BLaER1 (cell line): ENCODE results near the gene TNS3.
"Not testable (repeated sequence)": the region's sequence is repeated elsewhere in the genome, so short reads cannot be mapped to it uniquely, and the experiment has no call there.

Experiments used
- H3K27ac ChIP-seq: shearing (Covaris generic); formaldehyde crosslinking; 2 replicates; pipeline ENCODE4 v1.8.1; 2022
- H3K27me3 ChIP-seq: shearing (Covaris generic); formaldehyde crosslinking; 2 replicates; pipeline ENCODE4 v1.8.1; 2022
- H3K36me3 ChIP-seq: shearing (Covaris generic); formaldehyde crosslinking; 2 replicates; pipeline ENCODE4 v1.8.1; 2022
- H3K4me1 ChIP-seq: shearing (Covaris generic); formaldehyde crosslinking; 2 replicates; pipeline ENCODE4 v1.8.1; 2022
- H3K4me2 ChIP-seq: shearing (Covaris generic); formaldehyde crosslinking; 2 replicates; pipeline ENCODE4 v1.8.1; 2022
- H3K4me3 ChIP-seq: shearing (Covaris generic); formaldehyde crosslinking; 2 replicates; pipeline ENCODE4 v1.8.1; 2022
- H3K9ac ChIP-seq: shearing (Covaris generic); formaldehyde crosslinking; 2 replicates; pipeline ENCODE4 v1.8.1; 2022
- H3K9me3 ChIP-seq: shearing (Covaris generic); formaldehyde crosslinking; 2 replicates; pipeline ENCODE4 v1.8.1; 2022
- H4K20me1 ChIP-seq: shearing (Covaris generic); formaldehyde crosslinking; 2 replicates; pipeline ENCODE4 v1.8.1; 2022
- Cebpa-rat ChIP-seq: shearing (Covaris generic); IDR thresholded peaks from 2 replicates; pipeline ENCODE4 v1.8.1; 2022

Gene TNS3

DNA sequence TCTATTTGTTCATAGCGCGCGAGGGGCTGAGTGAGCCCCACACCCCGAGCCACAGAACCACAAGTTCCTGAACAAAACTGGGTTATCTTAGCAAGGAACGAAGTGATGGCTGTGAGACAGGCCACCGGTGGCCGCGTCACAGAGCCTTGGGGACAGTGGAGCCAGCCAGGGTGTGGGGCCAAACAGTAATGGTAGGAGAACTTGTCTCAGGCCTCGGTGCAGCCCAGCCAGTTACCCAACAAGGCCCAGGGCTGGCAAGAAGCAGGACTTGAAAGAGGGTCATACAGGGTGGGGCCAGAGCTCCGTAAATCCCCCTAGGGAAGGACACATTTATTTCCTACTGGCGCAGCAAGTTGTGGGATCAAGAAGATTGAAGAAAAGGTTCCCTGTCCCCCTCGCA, 39.4 kb upstream of the TNS3 start:
- Histone ChIP-seq H3K4me2 (peak overlapping the region; percentile 94), H3K36me3 (no peaks in the 10 kb centered on the region), H3K9ac (peak overlapping the region; percentile 38; the same call in 1 of the 2 replicates), H4K20me1 (no peaks in the 10 kb centered on the region), H3K27ac (no peak overlapping the region), H3K27me3 (0 out of 2 replicates have a peak, but pooled peaks cover 12% of the 10 kb centered on the region), H3K4me3 (0 out of 2 replicates have a peak overlapping the region, but pooled peaks have one; percentile 53), H3K4me1 (peaks cover 57% of the 10 kb centered on the region), H3K9me3 (no peaks in the 10 kb centered on the region)
- no peak for TF ChIP-seq Cebpa-rat

GRCh38 chr7:47619806-47620205, 37.9 kb upstream of the TNS3 start:
- Histone ChIP-seq H3K4me2 (no peak overlapping the region), H3K4me1 (peaks cover 42% of the 10 kb centered on the region), H3K9me3 (no peaks in the 10 kb centered on the region), H3K9ac (no peak overlapping the region), H3K27ac (no peak overlapping the region), H4K20me1 (no peaks in the 10 kb centered on the region), H3K27me3 (0 out of 2 replicates have a peak, but pooled peaks cover 12% of the 10 kb centered on the region), H3K36me3 (no peaks in the 10 kb centered on the region), H3K4me3 (no peak overlapping the region)
- TF ChIP-seq Cebpa-rat: no peak

GRCh38 chr7:47617131-47617530, 35.2 kb upstream of the TNS3 start:
- TF ChIP-seq Cebpa-rat: no peak
- Histone ChIP-seq H3K27ac (no peak overlapping the region), H3K36me3 (no peaks in the 10 kb centered on the region), H3K9ac (no peak overlapping the region), H3K9me3 (no peaks in the 10 kb centered on the region), H3K4me1 (peaks cover 15% of the 10 kb centered on the region), H3K27me3 (0 out of 2 replicates have a peak, but pooled peaks cover 12% of the 10 kb centered on the region), H4K20me1 (no peaks in the 10 kb centered on the region), H3K4me2 (no peak overlapping the region), H3K4me3 (no peak overlapping the region)

DNA sequence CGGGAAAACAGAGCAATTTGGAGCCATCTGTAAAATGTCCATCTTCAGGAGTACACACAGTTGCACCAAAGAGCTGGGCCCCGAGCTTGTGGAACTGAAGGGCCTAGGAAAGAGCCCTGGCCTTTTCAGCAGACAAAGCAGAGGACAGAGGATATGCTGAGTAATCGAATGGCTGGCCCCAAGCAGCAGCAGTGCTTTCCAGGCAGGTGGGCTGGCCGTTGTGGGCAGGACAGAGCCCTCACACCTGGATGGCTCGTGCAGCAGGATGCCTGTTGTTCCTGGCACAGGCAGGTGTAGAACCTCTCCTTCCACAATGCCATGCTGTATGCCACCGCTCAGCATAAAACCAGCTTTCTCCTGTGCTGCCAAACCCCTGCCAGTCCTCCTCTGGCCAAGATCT, 32.5 kb upstream of the TNS3 start:
- no peak for TF ChIP-seq Cebpa-rat
- no peak overlapping the region for H3K27ac ChIP-seq

GRCh38 chr7:47611045-47611511, 29.2 kb upstream of the TNS3 start:
- H3K36me3 ChIP-seq: no peaks in the 10 kb centered on the region
- no peaks in the 10 kb centered on the region for H3K4me1 ChIP-seq
- H3K27ac ChIP-seq: no peak overlapping the region
- no peaks in the 10 kb centered on the region for H4K20me1 ChIP-seq
- no peak overlapping the region for H3K9ac ChIP-seq
- no peaks in the 10 kb centered on the region for H3K9me3 ChIP-seq
- H3K27me3 ChIP-seq: no peaks in the 10 kb centered on the region
- H3K4me3 ChIP-seq: no peak overlapping the region
- no peak overlapping the region for H3K4me2 ChIP-seq
- TF ChIP-seq Cebpa-rat: no peak

More for the DNA sequence above, 32.5 kb upstream of the TNS3 start:
- Histone ChIP-seq H3K4me1 (no peaks in the 10 kb centered on the region), H3K9ac (no peak overlapping the region), H3K27me3 (no peaks in the 10 kb centered on the region), H3K9me3 (no peaks in the 10 kb centered on the region), H3K36me3 (no peaks in the 10 kb centered on the region), H3K4me3 (no peak overlapping the region), H3K4me2 (no peak overlapping the region), H4K20me1 (no peaks in the 10 kb centered on the region)

- H3K4me2 ChIP-seq: no peak overlapping the region
- no peaks in the 10 kb centered on the region for H3K9me3 ChIP-seq
- no peak overlapping the region for H3K9ac ChIP-seq
- no peaks in the 10 kb centered on the region for H3K27me3 ChIP-seq
- no peaks in the 10 kb centered on the region for H3K4me1 ChIP-seq
- no peaks in the 10 kb centered on the region for H3K36me3 ChIP-seq
- TF ChIP-seq Cebpa-rat: no peak
- H4K20me1 ChIP-seq: no peaks in the 10 kb centered on the region
- no peak overlapping the region for H3K27ac ChIP-seq
- H3K4me3 ChIP-seq: no peak overlapping the region
These were observed 28.7 kb upstream of the TNS3 start for GRCh38 chr7:47610506-47611044.

GRCh38 chr7:47609803-47610452, 28.0 kb upstream of the TNS3 start:
- no peak overlapping the region for H3K4me3 ChIP-seq
- no peaks in the 10 kb centered on the region for H3K36me3 ChIP-seq
- no peaks in the 10 kb centered on the region for H3K27me3 ChIP-seq
- no peak overlapping the region for H3K9ac ChIP-seq
- no peaks in the 10 kb centered on the region for H3K4me1 ChIP-seq
- no peaks in the 10 kb centered on the region for H4K20me1 ChIP-seq
- no peak for TF ChIP-seq Cebpa-rat
- H3K4me2 ChIP-seq: no peak overlapping the region
- no peaks in the 10 kb centered on the region for H3K9me3 ChIP-seq
- H3K27ac ChIP-seq: no peak overlapping the region

- H3K4me2 ChIP-seq, H3K9me3 ChIP-seq, H3K4me1 ChIP-seq, H3K36me3 ChIP-seq, H4K20me1 ChIP-seq, H3K27ac ChIP-seq, H3K9ac ChIP-seq, H3K4me3 ChIP-seq, H3K27me3 ChIP-seq: not testable (repeated sequence)
These were observed 24.7 kb upstream of the TNS3 start for GRCh38 chr7:47606593-47607046.

GRCh38 chr7:47605816-47606575, 24.1 kb upstream of the TNS3 start:
- H3K27me3 ChIP-seq: no peaks in the 10 kb centered on the region

DNA sequence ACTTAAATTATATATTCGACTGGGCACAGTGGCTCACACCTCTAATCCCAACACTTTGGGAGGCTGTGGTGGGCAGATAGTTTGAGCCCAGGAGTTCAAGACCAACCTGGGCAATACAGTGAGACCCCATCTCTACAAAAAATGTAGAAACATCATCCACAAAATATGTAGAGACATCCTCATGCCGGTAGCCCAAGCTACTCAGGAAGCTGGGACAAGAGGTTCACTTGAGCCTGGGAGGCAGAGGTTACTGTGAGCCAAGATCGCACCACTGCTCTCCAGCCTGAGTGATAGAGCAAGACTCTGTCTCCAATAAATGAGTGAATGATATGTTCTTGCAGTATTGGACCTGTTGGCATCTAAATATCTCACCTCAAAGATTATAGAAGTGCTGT, 22.6 kb upstream of the TNS3 start:
- Histone ChIP-seq H3K27me3 (no peaks in the 10 kb centered on the region), H3K4me3 (no peak overlapping the region), H3K4me2 (no peak overlapping the region), H3K4me1 (peaks cover 23% of the 10 kb centered on the region), H3K27ac (no peak overlapping the region), H3K9ac (no peak overlapping the region), H3K36me3 (no peaks in the 10 kb centered on the region), H3K9me3 (peaks cover 13% of the 10 kb centered on the region), H4K20me1 (no peaks in the 10 kb centered on the region)
- TF ChIP-seq Cebpa-rat: no peak

More at GRCh38 chr7:47605816-47606575, 24.1 kb upstream of the TNS3 start:
- no peak overlapping the region for H3K4me2 ChIP-seq
- H3K27ac ChIP-seq: no peak overlapping the region
- H3K4me1 ChIP-seq: peaks cover 12% of the 10 kb centered on the region
- TF ChIP-seq Cebpa-rat: no peak
- no peaks in the 10 kb centered on the region for H4K20me1 ChIP-seq
- H3K9me3 ChIP-seq: peaks cover 5% of the 10 kb centered on the region
- H3K9ac ChIP-seq: no peak overlapping the region
- H3K36me3 ChIP-seq: no peaks in the 10 kb centered on the region
- no peak overlapping the region for H3K4me3 ChIP-seq

DNA sequence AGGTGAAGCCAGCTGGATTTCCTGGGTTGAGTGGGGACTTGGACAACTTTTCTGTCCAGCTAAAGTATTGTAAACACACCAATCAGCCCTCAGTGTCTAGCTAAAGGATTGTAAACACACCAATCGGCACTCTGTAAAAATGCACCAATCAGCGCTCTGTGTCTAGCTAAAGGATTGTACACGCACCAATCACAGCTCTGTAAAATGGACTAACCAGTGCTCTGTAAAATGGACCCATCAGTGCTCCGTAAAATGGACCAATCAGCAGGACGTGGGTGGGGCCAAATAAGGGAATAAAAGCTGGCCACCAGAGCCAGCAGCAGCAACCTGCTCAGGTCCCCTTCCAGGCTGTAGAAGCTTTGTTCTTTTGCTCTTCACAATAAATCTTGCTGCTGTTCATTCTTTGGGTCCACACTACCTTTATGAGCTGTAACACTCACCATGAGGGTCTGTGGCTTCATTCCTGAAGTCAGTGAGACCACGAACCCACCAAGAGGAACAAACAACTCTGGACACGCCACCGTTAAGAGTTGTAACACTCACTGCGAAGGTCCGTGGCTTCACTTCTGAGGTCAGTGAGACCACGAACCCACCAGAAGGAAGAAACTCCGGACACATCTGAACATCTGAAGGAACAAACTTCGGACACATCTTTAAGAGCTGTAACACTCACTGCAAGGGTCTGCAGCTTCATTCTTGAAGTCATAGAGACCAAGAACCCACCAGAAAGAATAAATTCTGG, 21.8 kb upstream of the TNS3 start:
- not testable (repeated sequence) for H3K4me2 ChIP-seq, H3K27ac ChIP-seq
- peaks cover 23% of the 10 kb centered on the region for H3K4me1 ChIP-seq

More for the DNA sequence above, 21.8 kb upstream of the TNS3 start:
- H4K20me1 ChIP-seq, H3K9ac ChIP-seq, H3K4me3 ChIP-seq, H3K27me3 ChIP-seq, H3K36me3 ChIP-seq: not testable (repeated sequence)
- H3K9me3 ChIP-seq: peaks cover 21% of the 10 kb centered on the region
